ENCODE data around the gene TMEM183A.

GRCh38 chr1:202959276-202959620 is 47.9 kb upstream of the TMEM183A start:
- TF ChIP-seq CTCF (IDR thresholded peaks at IDR 0.05; ENCODE audit: borderline replicate concordance, extremely low read depth, low read length, poor library complexity, severe bottlenecking) (no peak), EZH2 (IDR thresholded peaks at IDR 0.05; ENCODE audit: borderline replicate concordance, low read depth, low read length, severe bottlenecking) (no peak)
